HepG2 (cell line): Measurements from ENCODE around the gene CDKN2C. TPM values are rescaled to one million over a fixed set of nuclear protein-coding genes. Genes with fewer than 3 reads are reported as not detected.

Experiments
- AKAP8 ChIP-seq: sonication (generic); formaldehyde crosslinking; IDR thresholded peaks from 2 replicates; pipeline ENCODE4 v1.5.1; 2020; ENCODE audit warnings: mild to moderate bottlenecking, missing genetic modification reagents
- ARID4A ChIP-seq: sonication (generic); formaldehyde crosslinking; IDR thresholded peaks from 2 replicates; pipeline ENCODE4 v1.5.0; 2020; ENCODE audit warnings: mild to moderate bottlenecking, missing genetic modification reagents, borderline replicate concordance
- BCL6 ChIP-seq: IDR thresholded peaks from 2 replicates; pipeline ENCODE4 v1.6.1; 2016; ENCODE audit warnings: missing genetic modification reagents, missing compliant biosample characterization
- DRAP1 ChIP-seq: IDR thresholded peaks from 2 replicates; pipeline ENCODE4 v1.6.1; 2016; ENCODE audit warnings: missing genetic modification reagents, missing compliant biosample characterization
- HMGXB4 ChIP-seq, 2 experiments: sonication (generic) in 1 of 2; formaldehyde crosslinking in 1 of 2; IDR thresholded peaks; 2 replicates each; pipeline versions ENCODE4 v1.4.0 to v1.6.1; 2018 to 2020; ENCODE audit warnings: missing genetic modification reagents in 2 of 2, borderline replicate concordance in 1 of 2, low read depth in 1 of 2, mild to moderate bottlenecking in 1 of 2, missing biosample characterization in 1 of 2
- IRF1 ChIP-seq: sonication (generic); formaldehyde crosslinking; IDR thresholded peaks from 2 replicates; pipeline ENCODE4 v1.4.0; 2020; ENCODE audit warnings: low read depth, mild to moderate bottlenecking, missing genetic modification reagents
- ISX ChIP-seq: sonication (generic); formaldehyde crosslinking; conservative IDR thresholded peaks from 2 replicates; pipeline ENCODE4 v1.5.0; 2020; ENCODE audit warnings: missing genetic modification reagents
- NCOA1 ChIP-seq: sonication (generic); formaldehyde crosslinking; IDR thresholded peaks from 2 replicates; pipeline ENCODE4 v1.9.0; 2021; ENCODE audit warnings: missing genetic modification reagents
- PBX3 ChIP-seq: sonication (generic); formaldehyde crosslinking; IDR thresholded peaks from 2 replicates; pipeline ENCODE4 v1.8.1; 2023; ENCODE audit warnings: missing genetic modification reagents, inconsistent platforms, borderline replicate concordance
- SP4 ChIP-seq: sonication (generic); formaldehyde crosslinking; IDR thresholded peaks from 2 replicates; pipeline ENCODE4 v1.8.1; 2023; ENCODE audit warnings: mild to moderate bottlenecking, missing genetic modification reagents
- SP5 ChIP-seq: IDR thresholded peaks from 2 replicates; pipeline ENCODE4 v1.6.1; 2016; ENCODE audit warnings: low read depth, borderline replicate concordance
- ZBTB7B ChIP-seq: sonication (generic); formaldehyde crosslinking; IDR thresholded peaks from 2 replicates; pipeline ENCODE4 v1.4.0; 2020; ENCODE audit warnings: missing genetic modification reagents
- ZNF276 ChIP-seq: sonication (generic); formaldehyde crosslinking; IDR thresholded peaks from 2 replicates; pipeline ENCODE4 v1.4.0; 2020; ENCODE audit warnings: mild to moderate bottlenecking, low read depth, missing genetic modification reagents
- ZNF501 ChIP-seq: sonication (generic); formaldehyde crosslinking; IDR thresholded peaks from 2 replicates; pipeline ENCODE4 v1.5.1; 2020; ENCODE audit warnings: mild to moderate bottlenecking, moderate library complexity, missing genetic modification reagents
- ZNF784 ChIP-seq: sonication (generic); formaldehyde crosslinking; IDR thresholded peaks from 2 replicates; pipeline ENCODE4 v1.5.1; 2020; ENCODE audit warnings: missing genetic modification reagents, mild to moderate bottlenecking, borderline replicate concordance
- ZNF788 ChIP-seq: sonication (generic); formaldehyde crosslinking; IDR thresholded peaks from 2 replicates; pipeline ENCODE4 v1.5.0; 2020; ENCODE audit warnings: mild to moderate bottlenecking, missing genetic modification reagents, borderline replicate concordance
- polyA plus RNA-seq, 8 experiments: library from polyadenylated mRNA; depleted of rRNA in 3 of 8; stranded (reverse) in 7 of 8; unstranded in 1 of 8; fragments of >200 nt; fragmentation: Illumina TruSeq in 4 of 8; extraction: Trizol in 4 of 8; gene quantifications; 2 replicates each; pipeline versions ENCODE4 v1.2.1 to v1.2.3, GENCODE V29; 2011 to 2016; ENCODE audit warnings: low read depth in 4 of 8, missing spikeins in 1 of 8, mixed read lengths in 1 of 8; ENCODE audit not compliant: insufficient read depth in 1 of 8
- total RNA-seq, 5 experiments: library from RNA; depleted of rRNA; stranded (reverse); fragments of >200 nt; fragmentation: Illumina TruSeq; extraction: Trizol; gene quantifications; 2 replicates each; pipeline ENCODE4 v1.2.3, GENCODE V29; 2016; ENCODE audit warnings: low read depth in 1 of 5

The CDKN2C gene
- total and polyA plus RNA-seq, 2 of the 13 experiments (the other 11 are each of a cell fraction or from before 2014, with no cell fraction given) = 7.8 to 13.7 TPM

GRCh38 chr1:50968821-50969610 lies 1.0 kb upstream of the CDKN2C start (continued):
- no peak for TF ChIP-seq IRF1 (CRISPR knock-in tag)
- no peak for TF ChIP-seq HMGXB4 (CRISPR knock-in tag; IDR thresholded peaks at IDR 0.05; ENCODE audit: borderline replicate concordance in 1 of 2, low read depth in 1 of 2)
- TF ChIP-seq ZNF276 = peak; percentile 99; the same call in 1 of the 2 replicates
- TF ChIP-seq ZNF784 (CRISPR knock-in tag) = no peak
- TF ChIP-seq ZNF501 (CRISPR knock-in tag) = no peak
- TF ChIP-seq ARID4A (CRISPR knock-in tag) = no peak
- TF ChIP-seq NCOA1 (CRISPR knock-in tag) = no peak
- peak; percentile 5; the same call in 1 of the 2 replicates for TF ChIP-seq BCL6 (CRISPR knock-in tag)
- TF ChIP-seq DRAP1 (CRISPR knock-in tag) = 0 out of 2 replicates have a peak, but pooled peaks have one; percentile 1
- no peak for TF ChIP-seq AKAP8 (CRISPR knock-in tag)
- no peak for TF ChIP-seq ISX (CRISPR knock-in tag)
- 0 out of 2 replicates have a peak, but pooled peaks have one; percentile 18 for TF ChIP-seq ZNF788 (CRISPR knock-in tag)
- peak; percentile 12; the same call in 1 of the 2 replicates for TF ChIP-seq SP4 (CRISPR knock-in tag)
- no peak for TF ChIP-seq ZBTB7B (CRISPR knock-in tag)
- TF ChIP-seq SP5 (CRISPR knock-in tag) = no peak
- TF ChIP-seq PBX3 (CRISPR knock-in tag) = no peak
